Peyer's patch (tissue), 4 donors: ENCODE data around the gene TMEM259. TPM values are rescaled to one million over a fixed set of nuclear protein-coding genes. Genes with fewer than 3 reads are reported as not detected.

Experiments
- DNase-seq, 3 donors: peaks; one replicate each; pipeline ENCODE4 v3.0.0-alpha.2; 2017 to 2019
- H3K27ac ChIP-seq, 4 donors: fragments of 200-600 bp; sonication (generic); one replicate each; pipeline ENCODE4 v1.5.1; 2016 to 2019
- H3K27me3 ChIP-seq, 2 donors: fragments of 200-600 bp; sonication (generic); one replicate each; pipeline ENCODE4 v1.5.1; 2019
- H3K36me3 ChIP-seq, 3 donors: fragments of 200-600 bp; sonication (generic); one replicate each; pipeline ENCODE4 v1.5.1; 2016 to 2019
- H3K4me1 ChIP-seq, 4 donors: fragments of 200-600 bp; sonication (generic); one replicate each; pipeline ENCODE4 v1.5.1; 2016 to 2019
- H3K4me3 ChIP-seq, 4 donors: fragments of 200-600 bp; sonication (generic); 1 replicate in 3 of 4; 2 replicates in 1 of 4; pipeline ENCODE4 v1.5.1; 2016 to 2019; ENCODE audit warnings: mild to moderate bottlenecking in 1 of 4
- H3K9me3 ChIP-seq, 4 donors: fragments of 200-600 bp; sonication (generic); one replicate each; pipeline ENCODE4 v1.5.1; 2016 to 2019; ENCODE audit warnings: mild to moderate bottlenecking in 1 of 4
- CTCF ChIP-seq, 6 experiments: fragments of 450-650 bp in 4 of 6; fragments of 200-600 bp in 2 of 6; sonication (generic) in 1 of 6; IDR thresholded peaks; one replicate each; pipeline ENCODE4 v1.5.1; 2017 to 2019; ENCODE audit warnings: antibody characterized with exemption in 6 of 6, mild to moderate bottlenecking in 3 of 6, moderate library complexity in 1 of 6
- POLR2A ChIP-seq, 2 donors: fragments of 450-650 bp; IDR thresholded peaks; one replicate each; pipeline ENCODE4 v1.5.1; 2017; ENCODE audit warnings: antibody characterized with exemption in 2 of 2, mild to moderate bottlenecking in 2 of 2, moderate library complexity in 2 of 2
- total RNA-seq, 4 donors: library from RNA; depleted of rRNA; stranded (reverse); fragments of >200 nt; gene quantifications; one replicate each; pipeline ENCODE4 v1.1.0, GENCODE V29; 2016

Gene TMEM259
- total RNA-seq, 4 donors from 2014 or later, result 287 to 409 (median 366) TPM

- H3K27me3 ChIP-seq, result no peaks in the 10 kb centered on the region
- TF ChIP-seq POLR2A (IDR thresholded peaks at IDR 0.05), result no peak
- no peak for TF ChIP-seq CTCF (IDR thresholded peaks at IDR 0.05)
- no peaks in the 10 kb centered on the region for H3K9me3 ChIP-seq
- DNase-seq, result peak in 1 of 3 donors; percentile 66
- peaks cover 16 to 55% (median 45%) of the 10 kb centered on the region in 4 donors for H3K4me1 ChIP-seq
- H3K36me3 ChIP-seq, result peaks cover 0 to 47% (median 0%) of the 10 kb centered on the region in 3 donors
- no peak overlapping the region for H3K4me3 ChIP-seq
- H3K27ac ChIP-seq, result peak overlapping the region in 3 of 4 donors; percentile 51 to 82 (median 79)
Measured at GRCh38 chr19:1015782-1016646, 4.9 kb downstream of the TMEM259 start.

- peaks cover 0 to 55% (median 0%) of the 10 kb centered on the region in 3 donors for H3K36me3 ChIP-seq
- peaks cover 16 to 55% (median 45%) of the 10 kb centered on the region in 4 donors for H3K4me1 ChIP-seq
- no peak overlapping the region for H3K4me3 ChIP-seq
- H3K27me3 ChIP-seq, result no peaks in the 10 kb centered on the region
- DNase-seq, result no peak
- no peaks in the 10 kb centered on the region for H3K9me3 ChIP-seq
- no peak overlapping the region for H3K27ac ChIP-seq
- TF ChIP-seq CTCF (IDR thresholded peaks at IDR 0.05), result no peak
- no peak for TF ChIP-seq POLR2A (IDR thresholded peaks at IDR 0.05)
Measured at GRCh38 chr19:1015061-1015781, 5.7 kb downstream of the TMEM259 start.

GRCh38 chr19:1014161-1015060 lies 6.5 kb downstream of the TMEM259 start:
- H3K4me3 ChIP-seq, result no peak overlapping the region
- no peaks in the 10 kb centered on the region for H3K9me3 ChIP-seq
- H3K27me3 ChIP-seq, result no peaks in the 10 kb centered on the region
- H3K4me1 ChIP-seq, result peaks cover 16 to 50% (median 40%) of the 10 kb centered on the region in 4 donors
- TF ChIP-seq CTCF (IDR thresholded peaks at IDR 0.05) (no peak), POLR2A (IDR thresholded peaks at IDR 0.05) (no peak)
- no peak overlapping the region for H3K27ac ChIP-seq
- DNase-seq, result no peak
- H3K36me3 ChIP-seq, result peaks cover 0 to 62% (median 0%) of the 10 kb centered on the region in 3 donors

GRCh38 chr19:1013218-1013617 lies 7.7 kb downstream of the TMEM259 start:
- H3K9me3 ChIP-seq, result no peaks in the 10 kb centered on the region
- DNase-seq, result no peak
- no peak for TF ChIP-seq CTCF (IDR thresholded peaks at IDR 0.05)
- no peak for TF ChIP-seq POLR2A (IDR thresholded peaks at IDR 0.05)
- H3K36me3 ChIP-seq, result peaks cover 0 to 70% (median 0%) of the 10 kb centered on the region in 3 donors
- no peak overlapping the region for H3K4me3 ChIP-seq
- no peaks in the 10 kb centered on the region for H3K27me3 ChIP-seq
- no peak overlapping the region for H3K27ac ChIP-seq
- H3K4me1 ChIP-seq, result peaks cover 15 to 39% (median 29%) of the 10 kb centered on the region in 4 donors

- Histone ChIP-seq H3K27ac (no peak overlapping the region), H3K36me3 (peaks cover 0 to 70% (median 0%) of the 10 kb centered on the region in 3 donors)
Measured at GRCh38 chr19:1012334-1012733, 8.6 kb downstream of the TMEM259 start.

More at GRCh38 chr19:1012334-1012733, 8.6 kb downstream of the TMEM259 start:
- no peaks in the 10 kb centered on the region for H3K9me3 ChIP-seq
- TF ChIP-seq CTCF (IDR thresholded peaks at IDR 0.05), result no peak
- TF ChIP-seq POLR2A (IDR thresholded peaks at IDR 0.05), result no peak
- H3K27me3 ChIP-seq, result no peaks in the 10 kb centered on the region
- H3K4me3 ChIP-seq, result no peak overlapping the region
- H3K4me1 ChIP-seq, result peaks cover 8 to 30% (median 21%) of the 10 kb centered on the region in 4 donors
- DNase-seq, result no peak
